H7 (cell line): ENCODE results near the gene RABGAP1L. TPM values are rescaled to one million over a fixed set of nuclear protein-coding genes. Genes with fewer than 3 reads are reported as not detected.
"Not testable (repeated sequence)": the region's sequence is repeated elsewhere in the genome, so short reads cannot be mapped to it uniquely, and the experiment has no call there.

ENCODE experiments used
- DNase-seq: peaks from one replicate; pipeline ENCODE4 v3.0.0; 2012
- H3K27me3 ChIP-seq: 2 replicates; pipeline ENCODE4 v1.6.0; 2011; ENCODE audit warnings: mild to moderate bottlenecking, low read length; ENCODE audit not compliant: control insufficient read depth, insufficient read depth
- H3K36me3 ChIP-seq: replicated peaks from 2 replicates; pipeline ENCODE4 v1.5.1; 2011; ENCODE audit warnings: low read length; ENCODE audit not compliant: control insufficient read depth, insufficient read depth
- H3K4me3 ChIP-seq: 2 replicates; pipeline ENCODE4 v1.5.1; 2011; ENCODE audit warnings: low read depth, mild to moderate bottlenecking, control low read depth, low read length, moderate library complexity; ENCODE audit not compliant: insufficient read depth
- total RNA-seq: library from RNA; depleted of rRNA; stranded (reverse); fragments of >200 nt; shearing (Covaris generic); gene quantifications from 2 replicates; pipeline ENCODE4 v1.2.3, GENCODE V29; 2014

Gene RABGAP1L
- total RNA-seq, 1 experiment from 2014 or later: 31.9 TPM

DNA sequence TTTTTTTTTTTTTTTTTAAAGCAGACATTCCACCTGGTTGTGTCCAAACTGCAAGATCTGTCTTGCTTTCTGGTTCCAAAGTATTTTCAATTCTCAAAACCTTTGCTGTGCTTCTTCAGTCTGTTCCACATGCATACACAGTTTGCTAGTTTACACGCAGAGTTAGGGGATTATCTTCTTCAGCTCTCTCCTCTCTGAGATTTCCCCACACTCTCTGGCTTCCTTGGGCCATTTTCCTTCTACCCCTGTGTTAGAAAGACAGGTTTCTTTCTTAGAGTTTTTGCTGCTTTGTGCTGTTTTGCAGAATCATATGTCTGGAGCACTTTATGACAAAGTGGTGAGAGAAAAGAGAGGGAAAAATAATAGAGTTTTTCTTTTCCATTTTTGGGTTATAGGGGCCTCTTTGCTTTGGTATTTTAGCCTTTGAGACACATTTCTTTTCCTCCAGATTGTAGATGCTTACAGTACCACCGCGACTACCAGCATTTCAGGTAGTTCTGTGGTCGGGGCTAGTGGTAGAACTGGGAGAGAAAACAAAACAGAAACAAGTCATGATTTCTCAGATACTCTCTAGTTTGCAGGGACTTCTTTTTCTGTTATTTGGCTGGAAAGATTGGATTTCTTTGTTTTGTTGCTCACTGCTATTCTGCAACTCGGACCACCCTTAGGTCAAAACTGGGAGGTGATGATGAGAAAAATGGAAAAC, 66.3 kb downstream of the RABGAP1L start:
- Histone ChIP-seq H3K4me3 (no peak overlapping the region), H3K36me3 (no peaks in the 10 kb centered on the region), H3K27me3 (no peaks in the 10 kb centered on the region)
- no peak for DNase-seq

DNA sequence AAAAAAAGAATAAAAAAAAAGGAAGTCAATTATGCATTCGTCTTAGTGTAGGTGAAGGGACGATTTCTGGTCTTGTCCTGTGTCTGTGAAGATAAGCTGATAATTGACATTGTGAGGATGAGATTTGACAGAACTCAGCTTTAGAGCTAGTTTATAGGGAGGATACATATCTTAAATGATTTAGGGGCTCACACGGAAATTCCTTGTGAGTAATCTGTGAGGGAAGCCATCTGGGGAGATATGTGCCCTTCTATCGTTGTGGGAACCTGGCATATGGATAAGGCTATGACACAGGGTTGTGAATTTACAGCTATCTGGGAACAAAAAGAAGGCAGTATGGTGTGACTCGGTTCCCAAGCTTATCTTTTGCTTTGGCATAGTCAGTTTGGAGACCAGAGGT, 71.1 kb downstream of the RABGAP1L start:
- Histone ChIP-seq H3K4me3 (no peak overlapping the region), H3K27me3 (no peaks in the 10 kb centered on the region)
- no peak for DNase-seq

DNA sequence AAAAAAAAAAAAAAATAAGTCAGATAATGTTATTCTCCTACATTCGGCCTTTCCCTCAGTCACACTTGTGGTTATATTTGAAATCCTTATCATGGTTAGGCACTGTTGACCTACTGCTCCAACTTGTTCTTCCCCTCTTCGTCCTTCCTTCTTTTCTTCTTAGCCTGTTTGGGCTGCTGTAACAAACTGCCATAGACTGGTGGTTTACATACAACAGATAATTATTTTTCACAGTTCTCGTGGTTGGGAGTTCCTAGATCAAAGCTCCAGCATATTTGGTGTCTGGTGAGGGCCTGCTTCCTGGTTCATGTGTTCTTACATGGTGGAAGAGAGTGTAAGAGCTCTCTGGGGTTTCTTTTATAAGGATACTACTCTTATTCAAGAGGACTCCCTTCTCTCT, 73.4 kb downstream of the RABGAP1L start:
- no peaks in the 10 kb centered on the region for H3K27me3 ChIP-seq
- H3K4me3 ChIP-seq: no peak overlapping the region
- H3K36me3 ChIP-seq: no peaks in the 10 kb centered on the region
- DNase-seq: no peak

More for the DNA sequence above, 71.1 kb downstream of the RABGAP1L start:
- no peaks in the 10 kb centered on the region for H3K36me3 ChIP-seq

DNA sequence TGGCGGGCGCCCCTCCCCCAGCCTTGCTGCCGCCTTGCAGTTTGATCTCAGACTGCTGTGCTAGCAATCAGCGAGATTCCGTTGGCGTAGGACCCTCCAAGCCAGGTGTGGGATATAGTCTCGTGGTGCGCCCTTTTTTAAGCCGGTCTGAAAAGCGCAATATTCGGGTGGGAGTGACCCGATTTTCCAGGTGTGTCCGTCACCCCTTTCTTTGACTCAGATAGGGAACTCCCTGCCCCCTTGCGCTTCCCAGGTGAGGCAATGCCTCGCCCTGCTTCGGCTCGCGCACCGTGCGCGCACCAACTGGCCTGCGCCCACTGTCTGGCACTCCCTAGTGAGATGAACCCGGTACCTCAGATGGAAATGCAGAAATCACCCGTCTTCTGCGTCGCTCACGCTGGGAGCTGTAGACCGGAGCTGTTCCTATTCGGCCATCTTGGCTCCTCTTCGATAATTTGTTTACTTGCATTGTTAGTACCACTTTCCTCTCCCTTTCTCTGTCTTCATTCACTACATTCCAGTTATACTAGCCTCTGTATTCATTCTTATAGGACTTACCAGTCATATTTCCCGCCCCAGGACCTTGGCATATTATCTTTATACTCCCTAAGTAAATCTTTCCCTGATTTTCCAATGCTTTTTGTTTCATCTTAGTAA, 79.7 kb downstream of the RABGAP1L start:
- DNase-seq: peak; percentile 2
- H3K27me3 ChIP-seq, H3K36me3 ChIP-seq: not testable (repeated sequence)
- H3K4me3 ChIP-seq: peak overlapping the region; percentile 37

DNA sequence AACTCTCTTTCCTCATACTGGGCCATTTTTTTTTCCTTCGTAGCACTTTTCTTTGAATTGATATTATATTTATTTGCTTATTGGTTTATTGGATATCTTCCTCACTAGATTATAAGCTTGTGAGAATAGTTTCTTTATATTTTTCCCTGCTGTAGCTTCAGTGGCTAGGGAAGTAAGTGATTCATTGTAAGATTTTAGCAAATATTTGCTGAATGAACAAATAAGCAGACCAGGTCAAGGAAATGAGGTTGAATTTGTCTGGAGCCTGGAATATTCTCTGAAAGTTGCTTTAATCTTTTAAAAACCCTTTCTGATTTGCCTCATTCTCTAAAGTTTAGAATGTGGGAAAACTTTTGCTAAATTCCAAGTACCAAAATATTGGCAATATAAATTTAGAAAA, 80.2 kb downstream of the RABGAP1L start:
- Histone ChIP-seq H3K27me3 (no peaks in the 10 kb centered on the region), H3K4me3 (no peak overlapping the region; the same call in 1 of the 2 replicates), H3K36me3 (no peaks in the 10 kb centered on the region; the same call in 1 of the 2 replicates)
- no peak for DNase-seq

DNA sequence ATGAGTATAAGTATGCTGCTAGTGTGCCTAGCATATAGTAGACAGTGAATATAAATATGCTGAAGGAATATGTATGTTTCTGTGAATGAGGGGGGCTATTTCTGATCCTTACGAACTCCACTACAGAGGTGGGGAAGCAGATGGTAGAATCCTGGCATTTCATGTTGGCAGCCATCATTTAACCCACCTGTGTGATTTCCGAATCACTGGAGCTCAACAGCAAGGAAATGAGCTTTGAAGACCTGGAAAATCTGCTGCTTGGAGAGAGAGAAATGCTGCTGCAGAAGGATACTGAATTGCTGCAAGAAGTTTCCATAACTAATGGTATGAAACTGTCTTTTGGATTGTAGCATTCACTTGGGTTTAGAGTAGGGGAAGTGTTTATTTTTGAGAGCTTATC, 83.5 kb downstream of the RABGAP1L start:
- Histone ChIP-seq H3K27me3 (no peaks in the 10 kb centered on the region), H3K4me3 (no peak overlapping the region), H3K36me3 (peaks cover 1% of the 10 kb centered on the region)
- DNase-seq: no peak

DNA sequence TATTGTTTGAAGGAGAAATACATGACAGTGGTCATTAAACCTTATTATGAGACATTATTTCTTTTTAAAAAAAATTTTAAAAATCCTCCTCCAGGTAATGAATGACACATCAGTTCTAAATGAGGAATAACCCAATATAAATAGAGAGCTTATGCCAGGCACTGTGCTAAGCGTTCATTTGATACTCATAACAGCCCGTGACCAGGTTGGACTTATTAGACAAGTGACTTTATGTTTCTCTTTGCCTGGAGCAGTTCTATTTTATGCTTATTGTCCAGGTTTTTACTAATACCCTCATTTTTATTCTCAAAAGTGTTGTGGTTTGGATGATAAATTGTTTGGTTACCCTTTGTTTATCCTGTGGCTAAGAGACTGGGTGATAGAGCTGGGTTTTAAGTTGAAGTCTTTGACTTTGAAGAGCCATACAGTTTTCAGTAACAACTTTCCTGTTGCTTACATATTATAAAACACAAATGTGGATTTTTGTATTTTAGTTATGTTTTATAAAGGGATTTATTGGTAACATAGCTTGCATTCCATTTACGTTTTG, 84.2 kb downstream of the RABGAP1L start:
- H3K27me3 ChIP-seq: no peaks in the 10 kb centered on the region
- H3K36me3 ChIP-seq: peaks cover 1% of the 10 kb centered on the region
- H3K4me3 ChIP-seq: no peak overlapping the region
- DNase-seq: no peak

DNA sequence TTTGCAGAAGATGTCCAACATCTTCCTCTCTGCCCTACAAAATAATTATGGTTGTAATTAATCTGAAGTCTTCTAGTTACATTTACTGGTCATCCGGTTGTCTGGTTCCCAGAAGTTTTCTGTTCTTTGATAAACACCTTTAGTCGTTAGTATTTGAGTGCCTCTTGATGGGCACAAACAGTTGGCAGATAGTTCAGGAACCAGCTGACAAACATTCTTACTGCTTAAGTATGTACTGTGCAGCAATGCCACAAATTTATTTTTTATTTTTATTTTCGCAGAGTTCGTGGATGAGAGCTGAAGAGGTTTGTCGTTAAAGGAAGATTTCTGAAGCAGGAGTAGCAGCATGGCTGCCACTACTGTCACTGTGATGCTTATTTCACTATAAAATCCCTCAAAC, 84.7 kb downstream of the RABGAP1L start:
- no peak for DNase-seq
- Histone ChIP-seq H3K36me3 (peaks cover 1% of the 10 kb centered on the region), H3K27me3 (no peaks in the 10 kb centered on the region), H3K4me3 (no peak overlapping the region)

DNA sequence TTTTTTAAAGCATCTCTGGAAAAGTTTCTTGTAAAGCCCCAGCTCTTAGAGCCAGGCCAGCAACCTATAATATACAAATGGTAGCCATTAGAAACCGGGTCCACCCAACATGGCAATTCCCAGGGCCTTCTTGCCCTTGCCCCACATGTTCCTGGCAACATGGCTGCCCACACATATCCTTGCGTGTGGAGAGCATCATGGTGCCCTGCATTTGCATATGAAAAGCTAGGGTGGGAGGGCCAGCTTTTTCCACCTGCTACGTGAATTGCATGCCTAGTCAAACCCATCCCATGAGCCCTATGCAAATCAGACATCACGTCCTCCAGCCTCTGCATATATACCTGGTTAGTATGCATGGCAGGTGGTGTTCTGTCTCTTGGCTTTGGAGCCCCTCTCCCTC, 88.2 kb downstream of the RABGAP1L start:
- no peaks in the 10 kb centered on the region for H3K27me3 ChIP-seq
- peaks cover 1% of the 10 kb centered on the region for H3K36me3 ChIP-seq
- H3K4me3 ChIP-seq: no peak overlapping the region
- DNase-seq: no peak

DNA sequence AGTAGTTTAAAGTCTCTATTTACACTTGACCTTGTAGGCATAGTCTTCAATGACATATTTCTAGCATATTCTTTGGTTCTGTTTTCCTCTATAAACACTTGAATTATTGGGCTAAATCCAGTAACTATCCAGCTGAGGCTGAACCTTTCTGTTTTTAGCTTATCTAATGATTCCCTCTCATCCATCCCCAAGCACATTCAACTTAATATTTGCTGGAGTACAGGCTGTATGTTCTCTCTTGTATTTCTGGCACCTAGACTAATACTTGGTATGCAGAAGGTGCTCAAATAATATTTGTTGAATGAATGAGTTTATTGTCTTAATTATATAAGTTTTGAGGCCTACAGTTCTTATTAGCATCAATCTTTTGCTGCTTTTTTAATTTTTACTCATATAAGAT, 88.7 kb downstream of the RABGAP1L start:
- H3K4me3 ChIP-seq: no peak overlapping the region
- H3K36me3 ChIP-seq: peaks cover 1% of the 10 kb centered on the region
- H3K27me3 ChIP-seq: no peaks in the 10 kb centered on the region
- DNase-seq: no peak

DNA sequence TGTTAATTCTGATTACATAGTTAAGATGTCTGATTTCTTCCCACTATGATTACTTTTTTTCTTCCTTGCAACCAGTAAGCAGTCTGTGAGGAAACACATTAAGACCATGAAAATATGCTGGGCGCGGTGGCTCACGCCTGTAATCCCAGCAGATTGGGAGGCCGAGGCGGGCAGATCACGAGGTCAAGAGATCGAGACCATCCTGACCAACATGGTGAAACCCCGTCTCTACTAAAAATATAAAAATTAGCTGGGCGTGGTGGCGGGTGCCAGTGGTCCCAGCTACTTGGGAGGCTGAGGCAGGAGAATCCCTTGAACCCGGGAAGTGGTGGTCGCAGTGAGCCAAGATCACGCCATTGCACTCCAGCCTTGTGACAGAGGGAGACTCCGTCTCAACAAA, 97.1 kb downstream of the RABGAP1L start:
- DNase-seq, H3K36me3 ChIP-seq, H3K27me3 ChIP-seq, H3K4me3 ChIP-seq: not testable (repeated sequence)

DNA sequence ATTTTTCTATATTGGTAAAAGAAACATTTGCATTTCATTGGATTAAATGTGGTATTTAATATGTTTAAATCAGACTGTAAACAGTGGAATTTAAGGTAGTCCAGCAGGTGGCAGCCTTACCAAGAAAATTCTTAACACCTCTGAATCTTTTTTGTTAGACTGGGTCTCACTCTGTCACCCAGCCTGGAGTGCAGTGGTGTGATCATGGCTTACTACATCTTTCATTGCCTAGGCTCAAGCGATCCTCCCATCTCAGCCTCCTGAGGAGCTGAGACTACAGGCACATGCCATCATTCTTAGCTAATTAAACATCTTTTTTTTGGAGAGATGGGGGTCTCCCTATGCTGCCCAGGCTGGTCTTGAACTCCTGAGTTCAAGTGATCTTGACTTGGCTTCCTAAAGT, 98.8 kb downstream of the RABGAP1L start:
- no peak overlapping the region for H3K4me3 ChIP-seq
- no peaks in the 10 kb centered on the region for H3K27me3 ChIP-seq
- peak; percentile 15 for DNase-seq
- no peaks in the 10 kb centered on the region for H3K36me3 ChIP-seq

DNA sequence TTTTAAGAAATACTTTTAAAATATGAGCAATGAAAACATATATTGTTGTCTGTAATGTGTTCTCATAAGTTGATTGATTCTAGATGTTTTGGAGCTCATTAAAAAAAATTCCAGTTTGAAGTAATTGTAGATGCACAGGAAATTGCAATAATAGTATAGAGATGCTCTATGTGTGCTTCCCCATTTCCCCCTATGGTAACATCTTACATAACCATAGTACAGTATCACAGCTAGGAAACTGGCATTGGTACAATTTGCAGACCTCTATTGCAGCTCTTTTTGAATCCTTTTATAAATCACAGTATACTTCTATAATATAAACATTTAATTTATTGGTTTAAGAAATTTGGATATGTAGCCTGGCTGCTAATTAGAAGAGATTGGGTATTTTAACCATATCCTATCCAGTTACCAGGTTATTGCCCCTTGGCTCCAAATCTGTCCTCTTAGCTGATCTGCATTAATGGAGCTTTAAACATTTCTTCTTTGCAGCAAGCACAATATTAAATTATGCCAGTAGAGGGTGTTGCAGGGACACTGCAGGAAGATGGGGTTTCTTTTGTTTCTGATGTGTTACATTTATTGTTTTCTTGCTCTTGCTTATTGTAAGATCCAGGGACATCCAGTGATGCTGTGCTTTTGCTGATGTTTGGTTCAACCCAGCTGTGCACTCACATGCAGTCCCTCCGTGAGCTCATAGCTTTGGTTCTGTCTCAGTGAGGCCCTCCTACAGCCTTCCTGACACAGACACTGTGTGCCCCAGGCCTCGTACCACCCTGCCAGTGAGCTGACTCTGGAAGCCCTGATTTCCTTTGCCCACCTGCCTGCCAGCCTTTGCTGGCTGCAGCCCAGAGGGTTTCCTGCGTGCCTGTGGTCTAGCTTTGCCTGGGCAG, 103.3 kb downstream of the RABGAP1L start:
- H3K4me3 ChIP-seq: no peak overlapping the region
- no peaks in the 10 kb centered on the region for H3K36me3 ChIP-seq
- H3K27me3 ChIP-seq: no peaks in the 10 kb centered on the region
- peak; percentile 36 for DNase-seq

DNA sequence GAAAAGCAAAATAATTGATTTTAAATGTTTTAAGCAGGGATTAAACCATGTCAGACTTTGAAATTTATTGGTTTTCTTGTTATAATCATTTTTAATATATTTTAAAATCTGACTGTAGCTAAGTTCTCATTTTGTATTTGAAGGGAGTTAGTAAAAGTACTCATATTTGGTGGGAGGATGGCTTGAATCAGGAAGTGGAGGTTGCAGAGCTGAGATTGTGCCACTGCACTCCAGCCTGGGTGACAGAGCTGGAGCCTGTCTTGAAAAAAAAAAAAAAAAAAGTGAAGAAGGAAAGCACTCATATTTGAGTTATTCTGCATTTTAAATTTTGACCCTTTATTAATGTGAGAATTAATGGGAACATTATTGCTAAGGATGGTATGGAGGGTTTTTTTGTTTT, 106.0 kb downstream of the RABGAP1L start:
- no peak for DNase-seq
- no peaks in the 10 kb centered on the region for H3K36me3 ChIP-seq
- no peak overlapping the region for H3K4me3 ChIP-seq
- H3K27me3 ChIP-seq: no peaks in the 10 kb centered on the region
